Esophagus squamous epithelium (tissue), 4 donors: ENCODE measurements around the gene IDH3A.

Source experiments
- CTCF ChIP-seq, 6 experiments: fragments of 450-650 bp in 4 of 6; fragments of 200-600 bp in 2 of 6; sonication (generic) in 2 of 6; IDR thresholded peaks; one replicate each; pipeline ENCODE4 v1.5.1; 2016 to 2019; ENCODE audit warnings: antibody characterized with exemption in 6 of 6, mild to moderate bottlenecking in 4 of 6, moderate library complexity in 4 of 6
- POLR2A ChIP-seq, 4 donors: fragments of 450-650 bp; IDR thresholded peaks; one replicate each; pipeline ENCODE4 v1.6.1; 2017; ENCODE audit warnings: antibody characterized with exemption in 4 of 4, mild to moderate bottlenecking in 4 of 4, moderate library complexity in 3 of 4

- TF ChIP-seq CTCF (IDR thresholded peaks at IDR 0.05): no peak
- no peak for TF ChIP-seq POLR2A (IDR thresholded peaks at IDR 0.05)
Observed at GRCh38 chr15:78193731-78194567, 44.8 kb downstream of the IDH3A start.
